ENCODE measurements around the gene TRAPPC13. TPM values are rescaled to one million over a fixed set of nuclear protein-coding genes. Genes with fewer than 3 reads are reported as not detected.

TRAPPC13 gene
- total and polyA plus RNA-seq, 12 donors = 9.0 to 26.3 (median 19.5) TPM

- DNase-seq (peak; percentile 88 to 93), ATAC-seq (peak; percentile 99)
- H3K27me3 ChIP-seq = no peaks in the 10 kb centered on the region
- peak within 1 kb of the TSS; percentile 72 to 94 (median 90) for H3K27ac ChIP-seq
- peaks cover 4 to 46% (median 40%) of the 10 kb centered on the region in 9 donors for H3K4me1 ChIP-seq
- WGBS, 2 donors = 0% methylated on average over 32 of the region's 32 CpGs
- intact Hi-C loops (cut with DNase I) = loop anchor here in 2 of 10 donors (5.0 to 10.0 kb wide), 2 partner anchors 62 to 301 kb away; partner anchors contain the start of genes CENPK (in 1 of the 2), ERBIN (in 1 of the 2) and PPWD1 (in 1 of the 2)
- H3K9me3 ChIP-seq = no peaks in the 10 kb centered on the region
- TF ChIP-seq CTCF (IDR thresholded peaks at IDR 0.05) = peak in 1 of 9 donors; percentile 9
- H3K4me3 ChIP-seq = peak within 1 kb of the TSS; percentile 71 to 100 (median 87)
- peaks cover 0 to 9% (median 0%) of the 10 kb centered on the region in 9 donors for H3K36me3 ChIP-seq
Observed at GRCh38 chr5:65624025-65624570, 729 bp upstream of the TRAPPC13 start, which contains the start of gene TRIM23. TSS of gene TRIM23 (minus strand) at chr5:65624333. CDS start at chr5:65624274, 59 bp downstream.

- TF ChIP-seq CTCF (IDR thresholded peaks at IDR 0.05) = no peak
- ATAC-seq (no peak), DNase-seq (no peak)
- intact Hi-C loops (cut with DNase I) = loop anchor here in 1 of 10 donors (10.0 kb wide), 1 partner anchor 299 kb away; the partner anchor contains the start of gene ERBIN
- Histone ChIP-seq H3K27ac (peak overlapping the region in 5 of 10 donors; percentile 90 to 94 (median 90)), H3K4me1 (peaks cover 4 to 43% (median 39%) of the 10 kb centered on the region in 9 donors), H3K4me3 (peak overlapping the region; percentile 71 to 100 (median 87)), H3K27me3 (no peaks in the 10 kb centered on the region), H3K9me3 (no peaks in the 10 kb centered on the region), H3K36me3 (peaks cover 0 to 24% (median 5%) of the 10 kb centered on the region in 9 donors)
- WGBS, 2 donors = 63 to 64% methylated on average over 6 of the region's 6 CpGs
Observed at GRCh38 chr5:65625743-65626142, 916 bp downstream of the TRAPPC13 start.

GRCh38 chr5:65630981-65631380 lies 6.2 kb downstream of the TRAPPC13 start:
- Histone ChIP-seq H3K4me3 (no peak overlapping the region), H3K36me3 (peaks cover 0 to 37% (median 5%) of the 10 kb centered on the region in 9 donors), H3K4me1 (peaks cover 0 to 10% (median 3%) of the 10 kb centered on the region in 9 donors), H3K27me3 (no peaks in the 10 kb centered on the region), H3K9me3 (no peaks in the 10 kb centered on the region), H3K27ac (no peak overlapping the region)
- intact Hi-C loops (cut with DNase I) = no loop called here
- no peak for TF ChIP-seq CTCF (IDR thresholded peaks at IDR 0.05)
- ATAC-seq = no peak
- no peak for DNase-seq

GRCh38 chr5:65640240-65640639 lies 15.4 kb downstream of the TRAPPC13 start:
- Histone ChIP-seq H3K27me3 (no peaks in the 10 kb centered on the region), H3K4me1 (no peaks in the 10 kb centered on the region), H3K36me3 (peaks cover 0 to 91% (median 26%) of the 10 kb centered on the region in 9 donors), H3K9me3 (no peaks in the 10 kb centered on the region), H3K4me3 (no peak overlapping the region), H3K27ac (no peak overlapping the region)
- no peak for ATAC-seq
- no peak for TF ChIP-seq CTCF (IDR thresholded peaks at IDR 0.05)
- no peak for DNase-seq
- intact Hi-C loops (cut with DNase I) = no loop called here
- 97 to 99% methylated on average over 4 of the region's 4 CpGs for WGBS, 2 donors
